ENCODE data around the gene TNIP2. TPM values are rescaled to one million over a fixed set of nuclear protein-coding genes. Genes with fewer than 3 reads are reported as not detected.

TNIP2 gene
- total RNA-seq, 4 donors from 2014 or later = 21.8 to 36.0 (median 30.8) TPM

DNA sequence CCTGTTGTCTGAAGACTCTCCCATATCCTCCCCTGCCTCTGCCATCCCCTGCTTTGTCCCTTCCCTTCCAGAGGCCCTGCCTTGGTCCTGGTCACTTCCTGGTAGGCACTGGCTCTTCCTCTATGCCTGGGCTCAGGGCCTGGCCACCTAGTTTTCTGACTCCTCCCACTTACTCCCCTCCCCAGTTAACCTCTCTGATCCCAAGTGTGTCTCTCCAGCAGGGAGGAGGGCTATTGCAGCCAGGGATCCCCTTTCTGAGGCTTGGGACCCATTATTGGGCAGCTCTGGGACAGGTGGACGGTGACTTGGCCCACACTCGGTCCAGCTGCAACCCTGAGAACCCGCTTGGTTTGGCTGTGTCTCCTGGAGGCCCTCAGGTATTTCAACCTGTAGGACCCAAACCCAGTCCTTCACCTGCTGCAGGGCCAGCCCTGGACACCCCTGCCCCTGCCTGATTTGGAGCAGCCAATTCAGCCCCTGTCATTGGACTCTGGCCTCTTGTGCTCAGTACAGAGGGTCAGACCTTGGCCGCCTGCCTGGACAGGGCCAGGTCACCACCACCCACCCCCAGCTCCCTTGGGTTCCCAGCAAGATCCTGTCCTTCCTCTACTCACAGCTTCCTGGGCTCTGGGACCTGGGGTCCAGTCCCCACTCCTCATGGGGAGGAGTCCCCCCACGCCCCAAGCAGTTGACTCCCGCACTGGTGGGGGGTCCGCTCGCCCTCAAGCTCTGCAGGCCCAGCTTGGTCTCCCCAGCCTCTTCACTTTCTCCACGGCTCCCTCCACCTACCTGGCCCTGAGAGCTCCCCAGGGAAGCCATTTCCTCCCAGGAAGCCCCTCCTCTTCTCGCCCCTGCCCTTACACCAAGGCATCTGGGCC, 35.6 kb upstream of the TNIP2 start:
- Histone ChIP-seq H3K27me3 (no peaks in the 10 kb centered on the region), H3K9me3 (no peaks in the 10 kb centered on the region), H3K4me3 (no peak overlapping the region), H3K27ac (peak overlapping the region; percentile 84), H3K36me3 (no peaks in the 10 kb centered on the region), H3K4me1 (peaks cover 52% of the 10 kb centered on the region)
- TF ChIP-seq, protein P1, sequence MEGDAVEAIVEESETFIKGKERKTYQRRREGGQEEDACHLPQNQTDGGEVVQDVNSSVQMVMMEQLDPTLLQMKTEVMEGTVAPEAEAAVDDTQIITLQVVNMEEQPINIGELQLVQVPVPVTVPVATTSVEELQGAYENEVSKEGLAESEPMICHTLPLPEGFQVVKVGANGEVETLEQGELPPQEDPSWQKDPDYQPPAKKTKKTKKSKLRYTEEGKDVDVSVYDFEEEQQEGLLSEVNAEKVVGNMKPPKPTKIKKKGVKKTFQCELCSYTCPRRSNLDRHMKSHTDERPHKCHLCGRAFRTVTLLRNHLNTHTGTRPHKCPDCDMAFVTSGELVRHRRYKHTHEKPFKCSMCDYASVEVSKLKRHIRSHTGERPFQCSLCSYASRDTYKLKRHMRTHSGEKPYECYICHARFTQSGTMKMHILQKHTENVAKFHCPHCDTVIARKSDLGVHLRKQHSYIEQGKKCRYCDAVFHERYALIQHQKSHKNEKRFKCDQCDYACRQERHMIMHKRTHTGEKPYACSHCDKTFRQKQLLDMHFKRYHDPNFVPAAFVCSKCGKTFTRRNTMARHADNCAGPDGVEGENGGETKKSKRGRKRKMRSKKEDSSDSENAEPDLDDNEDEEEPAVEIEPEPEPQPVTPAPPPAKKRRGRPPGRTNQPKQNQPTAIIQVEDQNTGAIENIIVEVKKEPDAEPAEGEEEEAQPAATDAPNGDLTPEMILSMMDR (IDR thresholded peaks at IDR 0.05) = no peak
- TF ChIP-seq POLR2AphosphoS5 (IDR thresholded peaks at IDR 0.05) = no peak
- no peak for TF ChIP-seq POLR2A (IDR thresholded peaks at IDR 0.05)
- no peak for TF ChIP-seq EP300 (IDR thresholded peaks at IDR 0.05)
- WGBS = 89% methylated on average over 9 of the region's 10 CpGs
- peak; percentile 68 to 71 for DNase-seq (ENCODE audit: low spot score in 2 of 2)

DNA sequence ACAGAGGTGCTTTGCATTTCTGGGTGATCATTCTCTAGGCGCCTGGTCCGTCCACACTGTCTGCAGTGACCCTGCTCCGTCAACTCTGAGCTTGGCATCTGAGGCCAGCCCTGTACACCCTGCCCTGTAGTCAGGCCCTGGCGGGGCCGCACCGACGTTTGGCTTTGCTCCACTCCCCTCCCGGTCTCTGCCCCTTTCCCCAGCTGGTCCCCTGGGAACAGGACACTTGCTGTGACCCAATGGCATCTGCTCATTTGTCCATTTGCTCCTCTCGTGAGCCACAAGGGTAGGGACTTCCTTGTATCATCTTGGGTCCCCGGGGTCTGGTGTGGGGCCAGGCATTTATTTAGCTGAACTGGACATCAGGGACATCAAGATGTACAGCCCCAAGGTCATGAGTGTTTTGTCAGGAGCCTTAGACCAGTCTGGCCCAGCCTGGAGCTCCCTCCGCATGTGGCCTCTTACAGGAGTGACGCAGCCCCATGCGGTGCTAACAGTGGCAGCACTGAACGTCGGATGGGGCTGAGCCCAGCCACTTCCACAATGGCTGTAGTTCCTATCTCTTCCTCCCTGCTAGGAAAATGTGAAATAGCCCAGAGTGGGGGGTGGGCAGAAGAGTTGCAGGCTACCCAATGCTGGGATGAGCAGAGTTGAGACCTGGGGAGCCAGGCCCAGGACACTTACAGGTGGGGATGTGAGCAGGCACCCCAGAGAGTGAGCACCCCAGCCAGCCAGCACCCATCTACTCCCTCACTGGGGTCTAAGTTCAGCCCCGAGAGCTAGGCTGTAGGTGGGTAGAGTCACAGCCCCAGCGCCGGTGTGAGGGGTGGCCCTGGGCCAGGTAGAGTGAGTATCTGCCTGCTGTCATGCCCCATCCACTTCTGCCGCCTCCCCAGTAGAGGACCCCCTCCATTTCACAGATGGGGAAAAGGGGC, 34.7 kb upstream of the TNIP2 start:
- TF ChIP-seq POLR2A (IDR thresholded peaks at IDR 0.05) (no peak), POLR2AphosphoS5 (IDR thresholded peaks at IDR 0.05) (no peak), EP300 (IDR thresholded peaks at IDR 0.05) (no peak)
- TF ChIP-seq, protein P1 (IDR thresholded peaks at IDR 0.05) = no peak
- H3K27me3 ChIP-seq = no peaks in the 10 kb centered on the region
- peaks cover 43% of the 10 kb centered on the region for H3K4me1 ChIP-seq
- 70% methylated on average over 13 of the region's 19 CpGs for WGBS
- H3K4me3 ChIP-seq = no peak overlapping the region
- no peaks in the 10 kb centered on the region for H3K9me3 ChIP-seq
- H3K36me3 ChIP-seq = no peaks in the 10 kb centered on the region
- DNase-seq (ENCODE audit: low spot score in 2 of 2) = peak; percentile 63 to 74
- no peak overlapping the region for H3K27ac ChIP-seq

DNA sequence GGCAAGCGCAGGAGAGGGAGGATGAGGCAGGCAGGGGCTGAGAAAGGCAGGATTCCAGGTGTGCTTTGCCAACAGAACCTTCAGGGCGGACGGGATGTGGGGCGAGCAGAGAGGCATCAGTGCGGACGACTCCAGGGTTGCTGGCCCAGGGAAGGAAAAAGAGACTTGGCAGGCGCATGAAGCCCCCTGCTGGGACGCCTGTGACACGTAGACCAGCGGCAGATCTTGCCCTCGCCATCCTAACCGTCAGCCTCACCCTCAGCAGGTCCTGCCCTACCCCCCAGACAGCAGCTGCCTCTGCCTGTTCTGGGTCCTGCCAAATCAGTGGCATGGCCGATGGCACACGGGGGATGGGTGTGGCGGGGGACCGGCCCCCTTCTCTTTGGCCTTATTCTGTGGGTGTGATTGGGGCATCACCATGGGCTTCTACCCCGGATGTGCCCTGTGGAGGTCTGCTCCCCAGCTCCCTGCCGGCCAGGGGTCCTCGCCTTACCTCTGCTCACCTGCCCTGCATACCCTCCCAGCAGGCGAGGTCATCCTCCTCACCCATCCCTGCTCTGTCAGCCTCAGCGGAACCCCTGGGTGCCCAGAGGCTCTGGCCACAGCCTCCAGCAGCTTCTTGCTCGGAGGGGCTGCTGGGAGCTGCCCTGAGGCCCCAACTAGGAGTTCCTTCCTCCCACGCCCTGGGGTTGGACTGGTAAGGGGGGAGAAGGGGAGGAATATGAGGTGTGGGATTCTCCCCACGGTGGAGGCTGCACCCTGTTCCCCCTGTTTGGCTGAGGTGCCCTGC, 33.9 kb upstream of the TNIP2 start:
- H3K27me3 ChIP-seq = no peaks in the 10 kb centered on the region
- WGBS = 79% methylated on average over 19 of the region's 24 CpGs
- DNase-seq (ENCODE audit: low spot score in 2 of 2) = peak; percentile 58 to 75
- no peak for TF ChIP-seq POLR2A (IDR thresholded peaks at IDR 0.05)
- TF ChIP-seq, protein P1 (IDR thresholded peaks at IDR 0.05) = no peak
- TF ChIP-seq POLR2AphosphoS5 (IDR thresholded peaks at IDR 0.05) = no peak
- no peak for TF ChIP-seq EP300 (IDR thresholded peaks at IDR 0.05)
- H3K9me3 ChIP-seq = no peaks in the 10 kb centered on the region
- no peak overlapping the region for H3K4me3 ChIP-seq
- peaks cover 34% of the 10 kb centered on the region for H3K4me1 ChIP-seq
- no peak overlapping the region for H3K27ac ChIP-seq
- H3K36me3 ChIP-seq = no peaks in the 10 kb centered on the region

DNA sequence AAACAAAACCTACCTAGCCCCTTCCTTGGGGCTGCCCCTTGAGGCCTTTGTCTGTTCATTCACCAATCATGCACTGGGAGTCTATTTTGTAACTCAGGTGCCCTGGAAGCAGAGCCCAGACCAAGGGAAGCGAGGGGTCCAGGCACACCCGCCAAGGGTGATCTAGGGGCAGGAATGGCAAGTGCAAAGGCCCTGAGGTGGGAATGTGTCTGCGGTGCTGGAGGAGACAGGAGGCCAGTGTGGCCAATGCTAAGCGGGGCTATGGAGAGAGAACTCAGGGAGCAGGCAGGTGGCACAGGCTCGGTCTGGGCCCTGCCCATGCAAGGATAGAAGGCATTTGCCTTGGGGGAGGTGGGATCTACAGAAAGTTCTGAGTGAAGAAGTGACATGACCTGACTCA, 33.2 kb upstream of the TNIP2 start:
- 93% methylated on average over 5 of the region's 5 CpGs for WGBS
- Histone ChIP-seq H3K27me3 (no peaks in the 10 kb centered on the region), H3K36me3 (no peaks in the 10 kb centered on the region), H3K4me1 (peaks cover 28% of the 10 kb centered on the region), H3K27ac (no peak overlapping the region), H3K4me3 (no peak overlapping the region), H3K9me3 (no peaks in the 10 kb centered on the region)
- TF ChIP-seq, protein P1 (IDR thresholded peaks at IDR 0.05) = no peak
- TF ChIP-seq POLR2A (IDR thresholded peaks at IDR 0.05) (no peak), POLR2AphosphoS5 (IDR thresholded peaks at IDR 0.05) (no peak), EP300 (IDR thresholded peaks at IDR 0.05) (no peak)
- peak; percentile 51 to 69 for DNase-seq (ENCODE audit: low spot score in 2 of 2)

All from suprapubic skin (tissue), 4 donors.